Endothelial cell of umbilical vein (primary cell): ENCODE data around the gene ARHGAP18.

Experiments
- EZH2 ChIP-seq: IDR thresholded peaks from 2 replicates; pipeline ENCODE4 v1.6.1; 2012; ENCODE audit warnings: borderline replicate concordance, low read depth, mild to moderate bottlenecking, moderate library complexity, low read length, inconsistent platforms; ENCODE audit not compliant: severe bottlenecking
- JUN ChIP-seq: IDR thresholded peaks from 2 replicates; pipeline ENCODE4 v1.6.1; 2011; ENCODE audit warnings: borderline replicate concordance, low read depth; ENCODE audit not compliant: insufficient read length, insufficient read depth
- POLR2A ChIP-seq: IDR thresholded peaks from 2 replicates; pipeline ENCODE4 v1.6.1; 2012; ENCODE audit warnings: low read depth, mild to moderate bottlenecking, control low read depth, low read length
- POLR2AphosphoS5 ChIP-seq: IDR thresholded peaks from 2 replicates; pipeline ENCODE4 v1.6.1; 2012; ENCODE audit warnings: low read depth, mild to moderate bottlenecking, control low read depth, low read length, moderate library complexity; ENCODE audit not compliant: insufficient read depth
- TF ChIP-seq, protein P1 (sequence below), 2 donors: IDR thresholded peaks; 1 replicate in 1 of 2; 2 replicates in 1 of 2; pipeline ENCODE4 v1.5.1; 2011; ENCODE audit warnings: low read length in 2 of 2, mild to moderate bottlenecking in 2 of 2, moderate library complexity in 2 of 2, control low read depth in 1 of 2, inconsistent platforms in 1 of 2, low read depth in 1 of 2; ENCODE audit not compliant: insufficient read depth in 1 of 2; ENCODE audit errors: extremely low read depth in 1 of 2

DNA sequence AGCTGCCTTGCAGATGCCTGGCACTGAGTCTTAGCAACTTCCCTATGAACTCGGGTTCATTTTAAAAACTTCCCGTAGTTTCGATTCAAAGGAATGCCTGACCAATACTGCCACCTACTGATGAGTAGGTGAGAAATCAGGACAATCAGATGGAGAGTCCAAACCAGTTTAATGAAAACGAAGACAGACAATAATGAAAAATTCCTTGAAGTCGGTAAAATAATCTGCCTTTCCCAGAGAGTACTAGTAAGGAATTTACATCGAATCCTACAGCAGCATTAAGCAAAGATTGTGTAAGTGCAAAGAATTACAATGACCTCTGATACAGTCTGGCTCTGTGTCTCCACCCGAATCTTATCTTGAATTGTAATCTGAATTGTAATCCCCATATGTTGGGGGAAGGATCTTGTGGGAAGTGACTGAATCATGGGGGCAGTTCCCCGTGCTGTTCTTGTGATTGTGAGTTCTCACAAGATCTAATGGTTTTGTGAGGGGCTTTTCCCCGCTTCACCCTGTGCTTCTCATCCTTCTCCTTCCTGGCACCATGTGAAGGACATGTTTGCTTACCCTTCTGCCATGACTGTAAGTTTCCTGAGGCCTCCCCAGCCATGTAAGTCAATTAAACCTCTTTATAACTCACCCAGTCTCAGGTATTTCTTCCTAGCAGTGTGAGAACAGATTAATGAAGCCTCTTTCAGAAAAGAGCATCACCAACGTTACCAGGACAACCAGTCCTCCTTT lies 134.4 kb downstream of the ARHGAP18 start:
- TF ChIP-seq EZH2 (no peak), POLR2A (no peak), POLR2AphosphoS5 (no peak), JUN (no peak)
- TF ChIP-seq, protein P1, sequence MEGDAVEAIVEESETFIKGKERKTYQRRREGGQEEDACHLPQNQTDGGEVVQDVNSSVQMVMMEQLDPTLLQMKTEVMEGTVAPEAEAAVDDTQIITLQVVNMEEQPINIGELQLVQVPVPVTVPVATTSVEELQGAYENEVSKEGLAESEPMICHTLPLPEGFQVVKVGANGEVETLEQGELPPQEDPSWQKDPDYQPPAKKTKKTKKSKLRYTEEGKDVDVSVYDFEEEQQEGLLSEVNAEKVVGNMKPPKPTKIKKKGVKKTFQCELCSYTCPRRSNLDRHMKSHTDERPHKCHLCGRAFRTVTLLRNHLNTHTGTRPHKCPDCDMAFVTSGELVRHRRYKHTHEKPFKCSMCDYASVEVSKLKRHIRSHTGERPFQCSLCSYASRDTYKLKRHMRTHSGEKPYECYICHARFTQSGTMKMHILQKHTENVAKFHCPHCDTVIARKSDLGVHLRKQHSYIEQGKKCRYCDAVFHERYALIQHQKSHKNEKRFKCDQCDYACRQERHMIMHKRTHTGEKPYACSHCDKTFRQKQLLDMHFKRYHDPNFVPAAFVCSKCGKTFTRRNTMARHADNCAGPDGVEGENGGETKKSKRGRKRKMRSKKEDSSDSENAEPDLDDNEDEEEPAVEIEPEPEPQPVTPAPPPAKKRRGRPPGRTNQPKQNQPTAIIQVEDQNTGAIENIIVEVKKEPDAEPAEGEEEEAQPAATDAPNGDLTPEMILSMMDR (IDR thresholded peaks at IDR 0.05; ENCODE audit: extremely low read depth in 1 of 2, insufficient read depth in 1 of 2, low read depth in 1 of 2, low read length in 2 of 2): peak; percentile 50 to 54
